Neural cell (in vitro differentiated cells): ENCODE results near the gene TYW1.

Source experiments
- CTCF ChIP-seq: fragments of 450-650 bp; IDR thresholded peaks from 2 replicates; pipeline ENCODE4 v1.5.1; 2014; ENCODE audit warnings: antibody characterized with exemption, mild to moderate bottlenecking, moderate library complexity; ENCODE audit not compliant: poor library complexity, severe bottlenecking
- EP300 ChIP-seq: fragments of 450-650 bp; conservative IDR thresholded peaks from 2 replicates; pipeline ENCODE4 v1.6.1; 2014; ENCODE audit warnings: antibody characterized with exemption, mild to moderate bottlenecking, moderate library complexity; ENCODE audit not compliant: poor library complexity, severe bottlenecking
- EZH2 ChIP-seq: fragments of 200-600, 300-800 bp; shearing (Covaris generic), sonication (generic); IDR thresholded peaks from 2 replicates; pipeline ENCODE4 v1.6.1; 2014; ENCODE audit warnings: antibody characterized with exemption, low read length, borderline replicate concordance, mild to moderate bottlenecking; ENCODE audit not compliant: insufficient read depth, poor library complexity, severe bottlenecking
- MXI1 ChIP-seq: fragments of 450-650 bp; conservative IDR thresholded peaks from 2 replicates; pipeline ENCODE4 v1.6.1; 2014; ENCODE audit warnings: antibody characterized with exemption, mild to moderate bottlenecking; ENCODE audit not compliant: poor library complexity, severe bottlenecking
- POLR2AphosphoS5 ChIP-seq: IDR thresholded peaks from 2 replicates; pipeline ENCODE4 v1.6.1; 2012
- RAD21 ChIP-seq: fragments of 450-650 bp; conservative IDR thresholded peaks from 2 replicates; pipeline ENCODE4 v1.6.1; 2014; ENCODE audit warnings: antibody characterized with exemption, mild to moderate bottlenecking, moderate library complexity
- REST ChIP-seq: IDR thresholded peaks from 2 replicates; pipeline ENCODE4 v1.6.1; 2012; ENCODE audit warnings: borderline replicate concordance
- SMC3 ChIP-seq: fragments of 450-650 bp; conservative IDR thresholded peaks from 2 replicates; pipeline ENCODE4 v1.6.1; 2014; ENCODE audit warnings: antibody characterized with exemption, mild to moderate bottlenecking, moderate library complexity; ENCODE audit not compliant: poor library complexity
- TAF1 ChIP-seq: IDR thresholded peaks from 2 replicates; pipeline ENCODE4 v1.6.1; 2012; ENCODE audit warnings: low read depth

- TF ChIP-seq SMC3 (no peak), RAD21 (no peak), CTCF (no peak), MXI1 (no peak), REST (no peak), POLR2AphosphoS5 (no peak), EZH2 (no peak), EP300 (no peak), TAF1 (no peak)
Observed at GRCh38 chr7:67008260-67008659, 11.6 kb downstream of the TYW1 start.
